ENCODE results near the gene TTC36. TPM values are rescaled to one million over a fixed set of nuclear protein-coding genes. Genes with fewer than 3 reads are reported as not detected.

The TTC36 gene
- total and polyA plus RNA-seq, 4 donors, result 0.42 to 0.95 TPM; not detected in 2

- H3K4me3 ChIP-seq (ENCODE audit: low read length in 2 of 2), result no peak overlapping the region
- H3K27ac ChIP-seq (ENCODE audit: low read depth in 1 of 2, low read length in 2 of 2), result no peak overlapping the region
- H3K9me3 ChIP-seq (ENCODE audit: control insufficient read depth, low read length), result no peaks in the 10 kb centered on the region
- no peaks in the 10 kb centered on the region for H3K27me3 ChIP-seq (ENCODE audit: control insufficient read depth in 1 of 2, insufficient read depth in 2 of 2, low read length in 1 of 2)
- 81 to 82% methylated on average over 9 of the region's 9 CpGs for WGBS, 2 donors
- ATAC-seq (ENCODE audit: low FRiP score), result no peak
- H3K4me1 ChIP-seq (ENCODE audit: control insufficient read depth in 1 of 2, insufficient read depth in 2 of 2, low read length in 2 of 2), result no peaks in the 10 kb centered on the region
- no peaks in the 10 kb centered on the region for H3K36me3 ChIP-seq (ENCODE audit: control insufficient read depth in 1 of 2, insufficient read depth in 2 of 2, low read length in 1 of 2)
- DNase-seq, result no peak
- intact Hi-C loops (cut with DNase I), result no loop called here
These were observed 8.0 kb downstream of the TTC36 start for GRCh38 chr11:118535261-118535660.

DNA sequence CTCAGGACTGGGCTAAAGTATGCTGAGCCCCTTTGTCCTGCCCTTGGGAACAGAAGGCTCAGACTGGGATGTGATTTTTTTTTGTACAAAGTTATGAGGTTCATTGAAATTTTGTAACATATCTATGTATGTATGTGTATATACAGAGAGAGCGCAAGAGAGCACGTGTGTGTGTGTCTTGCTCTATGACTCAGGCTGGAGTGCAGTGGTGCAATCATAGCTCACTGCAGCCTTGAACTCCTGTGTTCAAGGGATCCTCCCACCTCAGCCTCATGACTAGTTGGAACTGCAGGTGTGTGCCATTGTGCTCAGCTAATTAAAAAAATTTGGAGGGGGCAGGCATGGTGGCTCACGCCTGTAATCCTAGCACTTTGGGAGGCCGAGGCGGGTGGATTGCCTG is 9.5 kb downstream of the TTC36 start:
- Histone ChIP-seq H3K9me3 (ENCODE audit: control insufficient read depth, low read length) (no peaks in the 10 kb centered on the region), H3K4me1 (ENCODE audit: control insufficient read depth in 1 of 2, insufficient read depth in 2 of 2, low read length in 2 of 2) (no peaks in the 10 kb centered on the region), H3K27me3 (ENCODE audit: control insufficient read depth in 1 of 2, insufficient read depth in 2 of 2, low read length in 1 of 2) (no peaks in the 10 kb centered on the region), H3K36me3 (ENCODE audit: control insufficient read depth in 1 of 2, insufficient read depth in 2 of 2, low read length in 1 of 2) (no peaks in the 10 kb centered on the region), H3K27ac (ENCODE audit: low read depth in 1 of 2, low read length in 2 of 2) (no peak overlapping the region), H3K4me3 (ENCODE audit: low read length in 2 of 2) (no peak overlapping the region)
- no peak for DNase-seq
- intact Hi-C loops (cut with DNase I), result no loop called here
- no peak for ATAC-seq (ENCODE audit: low FRiP score)
- WGBS, 2 donors, result 95% methylated on average over 5 of the region's 5 CpGs

- WGBS, 2 donors, result 59 to 76% methylated on average over 6 of the region's 6 CpGs
- DNase-seq, result no peak
- ATAC-seq (ENCODE audit: low FRiP score), result no peak
- H3K4me3 ChIP-seq (ENCODE audit: low read length in 2 of 2), result no peak overlapping the region
- intact Hi-C loops (cut with DNase I), result no loop called here
- H3K27ac ChIP-seq (ENCODE audit: low read depth in 1 of 2, low read length in 2 of 2), result peak overlapping the region in 1 of 2 donors; percentile 41
- H3K9me3 ChIP-seq (ENCODE audit: control insufficient read depth, low read length), result no peaks in the 10 kb centered on the region
- H3K36me3 ChIP-seq (ENCODE audit: control insufficient read depth in 1 of 2, insufficient read depth in 2 of 2, low read length in 1 of 2), result no peaks in the 10 kb centered on the region
- no peaks in the 10 kb centered on the region for H3K4me1 ChIP-seq (ENCODE audit: control insufficient read depth in 1 of 2, insufficient read depth in 2 of 2, low read length in 2 of 2)
- H3K27me3 ChIP-seq (ENCODE audit: control insufficient read depth in 1 of 2, insufficient read depth in 2 of 2, low read length in 1 of 2), result no peaks in the 10 kb centered on the region
These were observed 10.2 kb downstream of the TTC36 start for GRCh38 chr11:118537409-118537980.

- 87 to 90% methylated on average over 8 of the region's 8 CpGs for WGBS, 2 donors
- Histone ChIP-seq H3K9me3 (ENCODE audit: control insufficient read depth, low read length) (no peaks in the 10 kb centered on the region), H3K27me3 (ENCODE audit: control insufficient read depth in 1 of 2, insufficient read depth in 2 of 2, low read length in 1 of 2) (no peaks in the 10 kb centered on the region), H3K27ac (ENCODE audit: low read depth in 1 of 2, low read length in 2 of 2) (no peak overlapping the region), H3K36me3 (ENCODE audit: control insufficient read depth in 1 of 2, insufficient read depth in 2 of 2, low read length in 1 of 2) (peaks cover 0 to 3% of the 10 kb centered on the region in 2 donors), H3K4me1 (ENCODE audit: control insufficient read depth in 1 of 2, insufficient read depth in 2 of 2, low read length in 2 of 2) (no peaks in the 10 kb centered on the region), H3K4me3 (ENCODE audit: low read length in 2 of 2) (no peak overlapping the region)
- intact Hi-C loops (cut with DNase I), result no loop called here
- ATAC-seq (ENCODE audit: low FRiP score) (no peak), DNase-seq (no peak)
These were observed 16.9 kb downstream of the TTC36 start for GRCh38 chr11:118544010-118544646.

DNA sequence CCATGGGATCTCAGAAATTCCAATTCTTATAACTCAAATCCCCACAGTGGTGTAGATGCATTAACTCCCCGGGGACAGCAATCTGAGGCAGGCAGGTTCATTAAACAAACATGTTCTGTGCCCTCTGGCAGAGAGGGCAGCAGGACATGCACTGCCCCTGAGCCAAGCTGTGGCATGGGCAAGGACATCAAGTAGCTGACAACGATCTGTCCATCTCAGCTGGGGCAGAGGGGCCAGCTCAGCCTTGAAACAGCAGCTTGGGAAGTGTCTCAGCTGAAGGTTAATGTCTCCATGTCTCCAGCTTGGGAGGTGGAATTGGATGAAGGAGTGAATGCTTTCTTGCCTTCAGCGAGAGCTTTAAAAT is 17.4 kb downstream of the TTC36 start:
- intact Hi-C loops (cut with DNase I), result no loop called here
- no peak overlapping the region for H3K4me3 ChIP-seq (ENCODE audit: low read length in 2 of 2)
- DNase-seq (no peak), ATAC-seq (ENCODE audit: low FRiP score) (no peak)
- H3K27ac ChIP-seq (ENCODE audit: low read depth in 1 of 2, low read length in 2 of 2), result peak overlapping the region in 1 of 2 donors; percentile 25
- H3K27me3 ChIP-seq (ENCODE audit: control insufficient read depth in 1 of 2, insufficient read depth in 2 of 2, low read length in 1 of 2), result no peaks in the 10 kb centered on the region
- no peaks in the 10 kb centered on the region for H3K4me1 ChIP-seq (ENCODE audit: control insufficient read depth in 1 of 2, insufficient read depth in 2 of 2, low read length in 2 of 2)
- H3K36me3 ChIP-seq (ENCODE audit: control insufficient read depth in 1 of 2, insufficient read depth in 2 of 2, low read length in 1 of 2), result peaks cover 0 to 3% of the 10 kb centered on the region in 2 donors
- no peaks in the 10 kb centered on the region for H3K9me3 ChIP-seq (ENCODE audit: control insufficient read depth, low read length)
- WGBS, 2 donors, result 78 to 82% methylated on average over 3 of the region's 3 CpGs

GRCh38 chr11:118545533-118545932 is 18.3 kb downstream of the TTC36 start:
- intact Hi-C loops (cut with DNase I), result no loop called here
- H3K36me3 ChIP-seq (ENCODE audit: control insufficient read depth in 1 of 2, insufficient read depth in 2 of 2, low read length in 1 of 2), result peaks cover 0 to 3% of the 10 kb centered on the region in 2 donors
- no peaks in the 10 kb centered on the region for H3K4me1 ChIP-seq (ENCODE audit: control insufficient read depth in 1 of 2, insufficient read depth in 2 of 2, low read length in 2 of 2)
- DNase-seq, result no peak
- 72 to 82% methylated on average over 5 of the region's 5 CpGs for WGBS, 2 donors
- no peak overlapping the region for H3K27ac ChIP-seq (ENCODE audit: low read depth in 1 of 2, low read length in 2 of 2)
- ATAC-seq (ENCODE audit: low FRiP score), result no peak
- no peaks in the 10 kb centered on the region for H3K9me3 ChIP-seq (ENCODE audit: control insufficient read depth, low read length)
- no peak overlapping the region for H3K4me3 ChIP-seq (ENCODE audit: low read length in 2 of 2)
- H3K27me3 ChIP-seq (ENCODE audit: control insufficient read depth in 1 of 2, insufficient read depth in 2 of 2, low read length in 1 of 2), result no peaks in the 10 kb centered on the region

GRCh38 chr11:118547132-118547531 is 19.9 kb downstream of the TTC36 start:
- no peak for ATAC-seq (ENCODE audit: low FRiP score)
- Histone ChIP-seq H3K27ac (ENCODE audit: low read depth in 1 of 2, low read length in 2 of 2) (no peak overlapping the region), H3K4me3 (ENCODE audit: low read length in 2 of 2) (no peak overlapping the region), H3K9me3 (ENCODE audit: control insufficient read depth, low read length) (no peaks in the 10 kb centered on the region), H3K36me3 (ENCODE audit: control insufficient read depth in 1 of 2, insufficient read depth in 2 of 2, low read length in 1 of 2) (peaks cover 0 to 5% of the 10 kb centered on the region in 2 donors), H3K27me3 (ENCODE audit: control insufficient read depth in 1 of 2, insufficient read depth in 2 of 2, low read length in 1 of 2) (no peaks in the 10 kb centered on the region), H3K4me1 (ENCODE audit: control insufficient read depth in 1 of 2, insufficient read depth in 2 of 2, low read length in 2 of 2) (no peaks in the 10 kb centered on the region)
- intact Hi-C loops (cut with DNase I), result no loop called here
- DNase-seq, result no peak
- WGBS, 2 donors, result 72 to 75% methylated on average over 2 of the region's 2 CpGs

GRCh38 chr11:118552341-118552740 is 25.1 kb downstream of the TTC36 start:
- Histone ChIP-seq H3K4me1 (ENCODE audit: control insufficient read depth in 1 of 2, insufficient read depth in 2 of 2, low read length in 2 of 2) (no peaks in the 10 kb centered on the region), H3K36me3 (ENCODE audit: control insufficient read depth in 1 of 2, insufficient read depth in 2 of 2, low read length in 1 of 2) (peaks cover 0 to 2% of the 10 kb centered on the region in 2 donors), H3K27ac (ENCODE audit: low read depth in 1 of 2, low read length in 2 of 2) (no peak overlapping the region), H3K4me3 (ENCODE audit: low read length in 2 of 2) (no peak overlapping the region), H3K27me3 (ENCODE audit: control insufficient read depth in 1 of 2, insufficient read depth in 2 of 2, low read length in 1 of 2) (no peaks in the 10 kb centered on the region), H3K9me3 (ENCODE audit: control insufficient read depth, low read length) (no peaks in the 10 kb centered on the region)
- intact Hi-C loops (cut with DNase I), result no loop called here
- WGBS, 2 donors, result 85 to 86% methylated on average over 4 of the region's 4 CpGs
- peak in 1 of 2 donors; percentile 23 for DNase-seq
- ATAC-seq (ENCODE audit: low FRiP score), result no peak

- ATAC-seq (ENCODE audit: low FRiP score) (no peak), DNase-seq (no peak)
- WGBS, 2 donors, result 85 to 89% methylated on average over 4 of the region's 4 CpGs
- Histone ChIP-seq H3K27ac (ENCODE audit: low read depth in 1 of 2, low read length in 2 of 2) (no peak overlapping the region), H3K27me3 (ENCODE audit: control insufficient read depth in 1 of 2, insufficient read depth in 2 of 2, low read length in 1 of 2) (no peaks in the 10 kb centered on the region), H3K9me3 (ENCODE audit: control insufficient read depth, low read length) (no peaks in the 10 kb centered on the region), H3K36me3 (ENCODE audit: control insufficient read depth in 1 of 2, insufficient read depth in 2 of 2, low read length in 1 of 2) (no peaks in the 10 kb centered on the region), H3K4me3 (ENCODE audit: low read length in 2 of 2) (no peak overlapping the region), H3K4me1 (ENCODE audit: control insufficient read depth in 1 of 2, insufficient read depth in 2 of 2, low read length in 2 of 2) (peaks cover 0 to 3% of the 10 kb centered on the region in 2 donors)
- intact Hi-C loops (cut with DNase I), result loop anchor here in 1 of 2 donors (5.0 kb wide), 1 partner anchor 34 kb away; the partner anchor contains the start of gene TTC36
These were observed 33.5 kb downstream of the TTC36 start for GRCh38 chr11:118560806-118561205.

Data from aorta (tissue), 5 donors.